BJ (cell line): ENCODE results near the gene S1PR3. TPM values are rescaled to one million over a fixed set of nuclear protein-coding genes. Genes with fewer than 3 reads are reported as not detected.

Experiments
- CTCF ChIA-PET: fragments of 350-600 bp; formaldehyde crosslinking; extraction: SDS; loops from one replicate; lab custom pipeline; 2021; ENCODE audit warnings: antibody characterized with exemption, inconsistent platforms; lab: Yijun Ruan, JAX
- POLR2A ChIA-PET: fragments of 300-600 bp; sonication (Branson Sonifier 250); formaldehyde crosslinking; extraction: SDS; loops from one replicate; lab custom pipeline; 2021; ENCODE audit warnings: antibody characterized with exemption; lab: Charles Lee
- DNase-seq: peaks from one replicate; pipeline ENCODE4 v3.0.0-alpha.2; 2011; ENCODE audit warnings: low read depth
- H3K27me3 ChIP-seq: 2 replicates; pipeline ENCODE4 v1.6.0; 2011; ENCODE audit warnings: low read length; ENCODE audit not compliant: control insufficient read depth, insufficient read depth
- H3K36me3 ChIP-seq: 2 replicates; pipeline ENCODE4 v1.5.1; 2011; ENCODE audit warnings: low read length; ENCODE audit not compliant: control insufficient read depth, insufficient read depth
- H3K4me3 ChIP-seq: 2 replicates; pipeline ENCODE4 v1.5.1; 2011; ENCODE audit warnings: low read depth, mild to moderate bottlenecking, control low read depth, low read length
- CTCF ChIP-seq: IDR thresholded peaks from 2 replicates; pipeline ENCODE4 v1.5.1; 2011; ENCODE audit warnings: low read depth, mild to moderate bottlenecking, control low read depth, inconsistent platforms, low read length, moderate library complexity; ENCODE audit not compliant: insufficient read depth
- polyA plus RNA-seq: library from polyadenylated mRNA; depleted of rRNA; stranded (reverse); fragments of >200 nt; gene quantifications from 2 replicates; pipeline ENCODE4 v1.2.3, GENCODE V29; 2011

S1PR3 gene
- polyA plus RNA-seq, 1 experiment: 20.3 TPM

GRCh38 chr9:88975966-88976889, 15.0 kb upstream of the S1PR3 start:
- Histone ChIP-seq H3K27me3 (no peaks in the 10 kb centered on the region), H3K36me3 (no peaks in the 10 kb centered on the region), H3K4me3 (no peak overlapping the region)
- CTCF ChIA-PET: no interaction called here
- no peak for DNase-seq
- POLR2A ChIA-PET: no interaction called here
- no peak for TF ChIP-seq CTCF

GRCh38 chr9:88976890-88977257, 14.4 kb upstream of the S1PR3 start:
- H3K4me3 ChIP-seq: no peak overlapping the region
- H3K27me3 ChIP-seq: no peaks in the 10 kb centered on the region
- POLR2A ChIA-PET: no interaction called here
- TF ChIP-seq CTCF: no peak
- H3K36me3 ChIP-seq: no peaks in the 10 kb centered on the region
- CTCF ChIA-PET: no interaction called here
- DNase-seq: no peak

- Histone ChIP-seq H3K27me3 (no peaks in the 10 kb centered on the region), H3K4me3 (no peak overlapping the region), H3K36me3 (no peaks in the 10 kb centered on the region)
- TF ChIP-seq CTCF: no peak
- no peak for DNase-seq
- POLR2A ChIA-PET: no interaction called here
- CTCF ChIA-PET: no interaction called here
Measured at GRCh38 chr9:88978034-88978433, 13.2 kb upstream of the S1PR3 start.

- ChIA-PET CTCF (no interaction called here), POLR2A (no interaction called here)
- no peak for DNase-seq
- Histone ChIP-seq H3K36me3 (no peaks in the 10 kb centered on the region), H3K4me3 (no peak overlapping the region), H3K27me3 (no peaks in the 10 kb centered on the region)
- no peak for TF ChIP-seq CTCF
Measured at GRCh38 chr9:88979021-88979420, 12.2 kb upstream of the S1PR3 start.

GRCh38 chr9:88979791-88980190, 11.5 kb upstream of the S1PR3 start:
- no peak overlapping the region for H3K4me3 ChIP-seq
- no peaks in the 10 kb centered on the region for H3K36me3 ChIP-seq
- no peaks in the 10 kb centered on the region for H3K27me3 ChIP-seq
- CTCF ChIA-PET: no interaction called here
- no peak for TF ChIP-seq CTCF
- no peak for DNase-seq
- POLR2A ChIA-PET: no interaction called here
